Measurements from ENCODE around the gene F11R. TPM values are rescaled to one million over a fixed set of nuclear protein-coding genes. Genes with fewer than 3 reads are reported as not detected.

The F11R gene
- total RNA-seq, 1 experiment from 2014 or later = 196 TPM

- Histone ChIP-seq H3K4me3 (ENCODE audit: low read depth, low read length) (peak overlapping the region; percentile 76), H3K9me3 (peaks cover 12% of the 10 kb centered on the region; the same call in 1 of the 2 replicates), H3K27me3 (replicated peaks; ENCODE audit: control insufficient read depth, insufficient read depth, low read length) (no peaks in the 10 kb centered on the region), H3K4me1 (peaks cover 12% of the 10 kb centered on the region), H3K36me3 (ENCODE audit: control insufficient read depth, insufficient read depth, low read length) (peaks cover 5% of the 10 kb centered on the region)
- Mint-ChIP-seq H3K4me1 (ENCODE audit: low read depth, unreplicated experiment) (peaks cover under 1% of the 10 kb centered on the region), H3K27me3 (ENCODE audit: insufficient read depth, unreplicated experiment) (no peaks in the 10 kb centered on the region), H3K27ac (ENCODE audit: unreplicated experiment) (peak overlapping the region; percentile 95), H3K4me3 (ENCODE audit: unreplicated experiment) (peak overlapping the region; percentile 90), H3K36me3 (ENCODE audit: insufficient read depth, unreplicated experiment) (peaks cover 20% of the 10 kb centered on the region), H3K9me3 (ENCODE audit: unreplicated experiment) (peaks cover 13% of the 10 kb centered on the region)
- BruUV-seq (replicated peaks) = no TSS peak
- ChIA-PET POLR2A (interaction anchor here (0.9 to 3.7 kb wide), 4 partner anchors 25 to 268 kb away, joined by 3 to 84 read pairs (median 7); partner anchors contain the start of genes F11R and SDHC), CTCF (interaction anchor here (0.7 to 2.3 kb wide), 4 partner anchors 8 to 215 kb away, joined by 3 to 10 read pairs (median 4); partner anchors contain the start of gene F11R)
- no peak for DNase-seq
- TF ChIP-seq CTCF (IDR thresholded peaks at IDR 0.05; ENCODE audit: insufficient read depth in 1 of 2, low read depth in 1 of 2, low read length in 1 of 2, severe bottlenecking in 1 of 2, unreplicated experiment in 1 of 2) = no peak
- intact Hi-C loops (cut with micrococcal nuclease; ENCODE audit: unreplicated experiment) = no loop called here
These were observed 25.8 kb upstream of the F11R start for GRCh38 chr1:161046605-161047228.

GRCh38 chr1:161045736-161046604 is 25.0 kb upstream of the F11R start, which contains the start of gene USF1:
Gene USF1 (minus strand): TSS chr1:161045977. CDS start chr1:161043275, 2,702 bp downstream.
- ChIA-PET POLR2A (interaction anchor here (0.7 to 3.7 kb wide), 7 partner anchors 24 to 268 kb away, joined by 3 to 84 read pairs (median 6); partner anchors contain the start of genes DEDD, F11R, NIT1 and PFDN2), CTCF (interaction anchor here (0.7 to 2.6 kb wide), 7 partner anchors 9 to 215 kb away, joined by 3 to 14 read pairs (median 4); partner anchors contain the start of gene F11R)
- intact Hi-C loops (cut with micrococcal nuclease; ENCODE audit: unreplicated experiment) = loop anchor here (1.0 kb wide), 3 partner anchors 25 to 52 kb away; partner anchors contain the start of genes F11R and KLHDC9
- no peaks in the 10 kb centered on the region for H3K27me3 ChIP-seq (replicated peaks; ENCODE audit: control insufficient read depth, insufficient read depth, low read length)
- peaks cover 6% of the 10 kb centered on the region for H3K4me1 ChIP-seq
- Mint-ChIP-seq H3K9me3 (ENCODE audit: unreplicated experiment) (peaks cover 13% of the 10 kb centered on the region), H3K27ac (ENCODE audit: unreplicated experiment) (peak within 1 kb of the TSS; percentile 95), H3K27me3 (ENCODE audit: insufficient read depth, unreplicated experiment) (no peaks in the 10 kb centered on the region), H3K4me3 (ENCODE audit: unreplicated experiment) (peak within 1 kb of the TSS; percentile 90), H3K4me1 (ENCODE audit: low read depth, unreplicated experiment) (no peaks in the 10 kb centered on the region), H3K36me3 (ENCODE audit: insufficient read depth, unreplicated experiment) (peaks cover 27% of the 10 kb centered on the region)
- peaks cover 12% of the 10 kb centered on the region; the same call in 1 of the 2 replicates for H3K9me3 ChIP-seq
- peak; percentile 94 to 95 for DNase-seq
- H3K4me3 ChIP-seq (ENCODE audit: low read depth, low read length) = peak within 1 kb of the TSS; percentile 76
- TF ChIP-seq CTCF (IDR thresholded peaks at IDR 0.05; ENCODE audit: insufficient read depth in 1 of 2, low read depth in 1 of 2, low read length in 1 of 2, severe bottlenecking in 1 of 2, unreplicated experiment in 1 of 2) = no peak
- H3K36me3 ChIP-seq (ENCODE audit: control insufficient read depth, insufficient read depth, low read length) = peaks cover 5% of the 10 kb centered on the region
- BruUV-seq (replicated peaks) = TSS peak; percentile 85
